Subcutaneous abdominal adipose tissue (tissue), 5 donors: ENCODE results near the gene SRSF4.
A peak's percentile ranks its signal among the peaks of the same experiment; 100 is the strongest.

Experiments used
- H3K27ac ChIP-seq: one replicate; pipeline ENCODE4 v1.7.0; 2013; ENCODE audit warnings: low read depth, mild to moderate bottlenecking, inconsistent platforms, low read length, moderate library complexity
- H3K27me3 ChIP-seq, 5 donors: one replicate each; pipeline ENCODE4 v1.7.0; 2013; ENCODE audit warnings: low read length in 5 of 5, inconsistent platforms in 1 of 5; ENCODE audit not compliant: control insufficient read depth in 5 of 5, insufficient read depth in 4 of 5
- H3K36me3 ChIP-seq, 5 donors: one replicate each; pipeline ENCODE4 v1.7.0; 2013; ENCODE audit warnings: low read length in 5 of 5; ENCODE audit not compliant: control insufficient read depth in 5 of 5, insufficient read depth in 5 of 5
- H3K4me1 ChIP-seq, 5 donors: one replicate each; pipeline ENCODE4 v1.7.0; 2013; ENCODE audit warnings: low read length in 5 of 5, mild to moderate bottlenecking in 3 of 5, moderate library complexity in 1 of 5; ENCODE audit not compliant: control insufficient read depth in 5 of 5, insufficient read depth in 5 of 5
- H3K4me3 ChIP-seq, 5 donors: one replicate each; pipeline ENCODE4 v1.7.0; 2013; ENCODE audit warnings: low read length in 5 of 5, low read depth in 1 of 5
- H3K9ac ChIP-seq, 5 donors: one replicate each; pipeline ENCODE4 v1.7.0; 2013; ENCODE audit warnings: low read length in 5 of 5, mild to moderate bottlenecking in 4 of 5, moderate library complexity in 3 of 5
- H3K9me3 ChIP-seq, 5 donors: one replicate each; pipeline ENCODE4 v1.7.0; 2013; ENCODE audit warnings: low read length in 5 of 5; ENCODE audit not compliant: control insufficient read depth in 5 of 5
- donor health status: healthy.
- donor health status: healthy.
- donor health status: healthy.
- donor health status: healthy.
- donor health status: healthy.

The SRSF4 gene

GRCh38 chr1:29169976-29170375, 11.7 kb downstream of the SRSF4 start:
- H3K4me3 ChIP-seq: no peak overlapping the region
- H3K27ac ChIP-seq: peak overlapping the region; percentile 69
- H3K9ac ChIP-seq: no peak overlapping the region
- H3K36me3 ChIP-seq: peaks cover 9 to 24% (median 19%) of the 10 kb centered on the region in 5 donors
- H3K4me1 ChIP-seq: peaks cover 12 to 46% (median 40%) of the 10 kb centered on the region in 5 donors
- H3K9me3 ChIP-seq: no peaks in the 10 kb centered on the region
- H3K27me3 ChIP-seq: no peaks in the 10 kb centered on the region

GRCh38 chr1:29167904-29168303, 13.8 kb downstream of the SRSF4 start:
- Histone ChIP-seq H3K27ac (no peak overlapping the region), H3K4me1 (peaks cover 12 to 46% (median 41%) of the 10 kb centered on the region in 5 donors), H3K27me3 (no peaks in the 10 kb centered on the region), H3K36me3 (peaks cover 13 to 38% (median 21%) of the 10 kb centered on the region in 5 donors), H3K4me3 (no peak overlapping the region), H3K9me3 (no peaks in the 10 kb centered on the region), H3K9ac (no peak overlapping the region)

- Histone ChIP-seq H3K4me1 (peaks cover 11 to 54% (median 48%) of the 10 kb centered on the region in 5 donors), H3K4me3 (no peak overlapping the region), H3K27ac (peak overlapping the region; percentile 45), H3K36me3 (peaks cover 17 to 38% (median 21%) of the 10 kb centered on the region in 5 donors), H3K9ac (peak overlapping the region in 1 of 5 donors; percentile 10), H3K27me3 (no peaks in the 10 kb centered on the region), H3K9me3 (no peaks in the 10 kb centered on the region)
These were observed 15.3 kb downstream of the SRSF4 start for GRCh38 chr1:29166291-29166878.

- no peak overlapping the region for H3K9ac ChIP-seq
- H3K36me3 ChIP-seq: peaks cover 22 to 45% (median 27%) of the 10 kb centered on the region in 5 donors
- H3K4me1 ChIP-seq: peaks cover 4 to 42% (median 36%) of the 10 kb centered on the region in 5 donors
- H3K27ac ChIP-seq: no peak overlapping the region
- no peaks in the 10 kb centered on the region for H3K27me3 ChIP-seq
- H3K9me3 ChIP-seq: no peaks in the 10 kb centered on the region
- H3K4me3 ChIP-seq: no peak overlapping the region
These were observed 17.1 kb downstream of the SRSF4 start for GRCh38 chr1:29164588-29164987.

GRCh38 chr1:29162476-29163138, 19.1 kb downstream of the SRSF4 start:
- peaks cover 4 to 40% (median 33%) of the 10 kb centered on the region in 5 donors for H3K4me1 ChIP-seq
- no peaks in the 10 kb centered on the region for H3K27me3 ChIP-seq
- no peak overlapping the region for H3K9ac ChIP-seq
- H3K36me3 ChIP-seq: peaks cover 29 to 60% (median 45%) of the 10 kb centered on the region in 5 donors
- H3K9me3 ChIP-seq: no peaks in the 10 kb centered on the region
- H3K4me3 ChIP-seq: no peak overlapping the region
- H3K27ac ChIP-seq: no peak overlapping the region

GRCh38 chr1:29162025-29162424, 19.7 kb downstream of the SRSF4 start:
- H3K4me3 ChIP-seq: no peak overlapping the region
- H3K27ac ChIP-seq: peak overlapping the region; percentile 2
- H3K9me3 ChIP-seq: no peaks in the 10 kb centered on the region
- no peaks in the 10 kb centered on the region for H3K27me3 ChIP-seq
- H3K36me3 ChIP-seq: peaks cover 35 to 66% (median 48%) of the 10 kb centered on the region in 5 donors
- no peak overlapping the region for H3K9ac ChIP-seq
- peaks cover 6 to 45% (median 31%) of the 10 kb centered on the region in 5 donors for H3K4me1 ChIP-seq

- H3K4me1 ChIP-seq: peaks cover 2 to 42% (median 21%) of the 10 kb centered on the region in 5 donors
- H3K4me3 ChIP-seq: no peak overlapping the region
These were observed 21.9 kb downstream of the SRSF4 start for GRCh38 chr1:29159773-29160172.

GRCh38 chr1:29157269-29157601, 24.5 kb downstream of the SRSF4 start:
- Histone ChIP-seq H3K9me3 (no peaks in the 10 kb centered on the region), H3K27ac (peak overlapping the region; percentile 55), H3K36me3 (peaks cover 34 to 78% (median 71%) of the 10 kb centered on the region in 5 donors), H3K9ac (no peak overlapping the region), H3K4me1 (peaks cover 2 to 36% (median 15%) of the 10 kb centered on the region in 5 donors), H3K27me3 (no peaks in the 10 kb centered on the region), H3K4me3 (no peak overlapping the region)

More at GRCh38 chr1:29159773-29160172, 21.9 kb downstream of the SRSF4 start:
- no peaks in the 10 kb centered on the region for H3K27me3 ChIP-seq
- H3K9ac ChIP-seq: no peak overlapping the region
- peaks cover 33 to 64% (median 56%) of the 10 kb centered on the region in 5 donors for H3K36me3 ChIP-seq
- no peak overlapping the region for H3K27ac ChIP-seq
- no peaks in the 10 kb centered on the region for H3K9me3 ChIP-seq

GRCh38 chr1:29156543-29157268, 25.0 kb downstream of the SRSF4 start:
- Histone ChIP-seq H3K9me3 (no peaks in the 10 kb centered on the region), H3K9ac (no peak overlapping the region), H3K27ac (peak overlapping the region; percentile 55), H3K4me1 (peaks cover 2 to 31% (median 11%) of the 10 kb centered on the region in 5 donors), H3K27me3 (no peaks in the 10 kb centered on the region), H3K4me3 (no peak overlapping the region), H3K36me3 (peaks cover 38 to 83% (median 76%) of the 10 kb centered on the region in 5 donors)
